ENCODE data around the gene TRIM73.
"Not testable (repeated sequence)": the region's sequence is repeated elsewhere in the genome, so short reads cannot be mapped to it uniquely, and the experiment has no call there.

Gene TRIM73

DNA sequence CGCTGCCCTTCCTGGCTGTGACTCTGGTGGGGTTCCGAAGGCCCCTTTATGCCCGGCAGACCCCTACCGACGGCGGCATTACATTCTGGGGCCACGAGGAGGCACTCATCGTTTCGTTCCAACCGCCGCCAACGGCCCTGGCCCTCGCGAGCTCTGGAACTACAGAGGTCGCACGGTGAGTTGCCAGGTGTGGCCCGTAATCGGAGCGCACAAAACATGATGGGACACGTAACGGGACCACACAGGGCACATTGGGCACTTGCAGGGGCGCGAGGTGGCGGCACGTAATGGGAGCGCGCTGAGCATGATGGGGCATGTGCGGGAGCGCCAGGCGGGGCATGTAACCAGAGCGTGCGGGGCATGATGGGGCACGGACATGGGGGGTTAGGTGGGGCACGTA lies at the start of gene TRIM73:
TRIM73 (plus strand) TSS at position 301 of the 400 bp plus-strand sequence. CDS start 3,305 bp downstream, outside the sequence.
- not testable (repeated sequence) for DNase-seq (ENCODE audit: low read depth)

DNA sequence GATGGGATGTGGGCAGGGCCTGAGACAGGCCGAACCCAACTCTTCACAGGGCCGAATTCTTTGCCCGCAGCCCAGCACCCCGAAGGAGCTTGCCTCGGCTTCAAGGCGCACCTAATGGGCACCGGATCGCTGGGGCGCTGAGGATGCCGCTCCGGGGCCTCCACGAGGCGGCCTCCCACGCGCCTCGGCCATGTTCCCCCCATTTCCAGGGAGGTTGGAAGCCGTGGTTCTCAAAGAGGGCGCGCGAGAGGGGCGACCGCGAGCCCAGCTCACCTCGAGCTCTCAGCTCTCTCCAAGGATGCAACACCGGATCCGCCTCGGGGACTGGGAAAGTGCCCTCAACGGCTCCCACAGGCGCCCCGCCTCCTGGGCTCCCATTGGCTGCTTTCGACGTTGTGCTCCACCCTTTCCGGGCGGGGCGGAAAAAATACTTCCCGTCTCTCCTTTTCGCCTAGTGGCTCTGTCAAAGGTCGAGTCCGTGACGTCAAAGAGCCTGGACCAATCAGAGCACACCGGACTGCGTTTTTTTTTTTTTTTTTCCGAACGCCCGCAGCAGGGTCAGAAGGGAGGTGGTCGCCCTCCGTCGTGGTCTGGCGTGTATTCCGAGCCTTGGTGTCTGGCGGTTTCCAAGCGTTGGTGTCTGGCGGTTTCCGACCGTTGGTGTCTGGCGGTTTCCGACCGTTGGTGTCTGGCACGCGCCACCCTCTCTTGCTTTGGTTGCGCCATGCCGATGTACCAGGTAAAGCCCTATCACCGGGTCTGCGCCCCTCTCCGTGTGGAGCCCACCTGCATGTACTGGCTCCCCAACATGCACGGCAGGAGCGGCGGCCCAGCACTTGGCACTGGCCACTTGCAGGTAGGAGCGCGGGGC lies 36.5 kb upstream of the TRIM73 start:
- not testable (repeated sequence) for DNase-seq (ENCODE audit: low read depth)

DNA sequence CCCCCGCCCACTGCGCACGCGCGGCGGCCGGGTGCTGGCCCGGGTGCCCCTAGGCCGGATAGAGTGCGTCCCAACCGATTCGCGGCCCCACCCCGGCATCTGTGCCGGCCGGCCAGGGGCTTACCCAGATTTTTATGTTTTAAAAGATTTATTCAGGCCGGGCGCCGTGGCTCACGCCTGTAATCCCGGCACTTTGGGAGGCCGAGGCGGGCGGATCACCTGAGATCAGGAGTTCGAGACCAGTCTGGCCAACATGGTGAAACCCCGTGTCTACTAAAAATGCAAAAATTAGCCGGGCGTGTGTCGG lies 35.9 kb upstream of the TRIM73 start:
- DNase-seq (ENCODE audit: low read depth), result not testable (repeated sequence)

DNA sequence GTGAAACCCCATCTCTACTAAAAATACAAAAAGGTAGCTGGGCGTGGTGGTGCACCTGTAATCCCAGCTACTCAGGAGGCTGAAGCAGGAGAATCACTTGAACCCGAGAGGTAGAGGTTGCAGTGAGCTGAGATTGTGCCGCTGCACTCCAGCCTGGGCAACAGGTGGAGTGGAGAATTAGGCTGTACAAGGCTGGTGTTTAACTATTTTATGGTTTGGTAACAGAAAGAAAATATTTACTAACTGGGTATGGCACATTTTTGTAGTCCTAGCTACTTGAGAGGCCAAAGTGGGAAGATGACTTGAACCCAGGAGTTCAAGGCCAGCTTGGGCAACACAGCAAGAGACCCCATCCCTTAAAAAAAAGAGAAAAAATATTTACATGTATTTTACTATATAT lies 31.4 kb upstream of the TRIM73 start:
- not testable (repeated sequence) for DNase-seq (ENCODE audit: low read depth)

DNA sequence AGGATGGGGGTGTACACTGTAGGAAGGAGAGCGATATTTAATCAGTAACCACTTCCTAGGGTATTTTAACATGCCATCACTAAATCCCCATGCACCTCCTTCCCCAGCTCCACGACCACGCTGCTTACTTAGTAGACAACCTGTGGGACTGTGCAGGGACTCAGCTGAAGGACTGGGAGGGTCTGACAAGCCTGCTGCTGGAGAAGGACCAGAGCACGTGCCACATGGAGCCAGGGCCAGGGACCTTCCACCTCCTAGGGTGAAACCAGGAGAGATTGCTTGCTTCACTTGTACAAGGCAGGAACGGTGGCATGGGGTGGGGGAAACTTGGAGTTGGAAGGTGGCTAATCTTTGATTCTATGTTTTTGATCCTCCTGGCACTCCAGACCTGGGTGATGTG lies 28.8 kb upstream of the TRIM73 start:
- not testable (repeated sequence) for DNase-seq (ENCODE audit: low read depth)

DNA sequence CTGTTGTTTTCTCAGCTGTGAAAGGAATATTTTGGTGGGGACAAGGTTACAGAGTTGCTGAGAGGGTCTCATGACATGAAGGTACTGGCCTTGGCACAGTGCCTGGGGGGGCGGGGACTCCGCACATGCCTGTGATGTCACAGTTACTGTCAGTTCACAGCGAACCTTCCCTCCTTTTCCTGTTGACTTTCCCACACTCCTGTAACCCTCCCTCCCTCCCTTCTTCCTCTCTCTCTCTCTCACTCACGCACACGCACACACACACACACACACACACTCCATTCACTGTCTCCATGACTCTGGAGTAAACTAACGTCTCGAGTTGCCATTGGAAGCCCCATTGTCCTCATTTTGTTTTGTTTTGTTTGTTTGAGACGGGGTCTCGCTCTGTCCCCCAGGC lies 28.1 kb upstream of the TRIM73 start:
- DNase-seq (ENCODE audit: low read depth), result not testable (repeated sequence)

DNA sequence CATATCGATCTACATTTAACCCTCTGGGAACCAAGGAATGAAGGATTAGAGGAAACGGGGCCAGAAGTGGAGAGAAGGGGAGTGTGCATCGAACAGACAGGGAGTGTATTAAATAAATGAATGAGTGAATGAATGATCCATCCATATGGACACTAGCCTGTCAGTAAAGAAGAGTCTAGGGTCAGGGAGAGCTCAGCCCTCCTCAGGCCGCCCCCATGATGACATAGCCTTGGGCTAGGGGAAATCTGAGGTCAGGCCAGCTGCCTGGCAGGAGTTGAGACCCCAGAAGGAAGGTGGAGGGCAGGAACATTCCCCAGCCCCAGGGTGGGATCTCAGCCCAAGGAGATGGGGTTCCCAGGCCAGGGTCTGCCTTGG lies 21.3 kb upstream of the TRIM73 start:
- not testable (repeated sequence) for DNase-seq (ENCODE audit: low read depth)

DNA sequence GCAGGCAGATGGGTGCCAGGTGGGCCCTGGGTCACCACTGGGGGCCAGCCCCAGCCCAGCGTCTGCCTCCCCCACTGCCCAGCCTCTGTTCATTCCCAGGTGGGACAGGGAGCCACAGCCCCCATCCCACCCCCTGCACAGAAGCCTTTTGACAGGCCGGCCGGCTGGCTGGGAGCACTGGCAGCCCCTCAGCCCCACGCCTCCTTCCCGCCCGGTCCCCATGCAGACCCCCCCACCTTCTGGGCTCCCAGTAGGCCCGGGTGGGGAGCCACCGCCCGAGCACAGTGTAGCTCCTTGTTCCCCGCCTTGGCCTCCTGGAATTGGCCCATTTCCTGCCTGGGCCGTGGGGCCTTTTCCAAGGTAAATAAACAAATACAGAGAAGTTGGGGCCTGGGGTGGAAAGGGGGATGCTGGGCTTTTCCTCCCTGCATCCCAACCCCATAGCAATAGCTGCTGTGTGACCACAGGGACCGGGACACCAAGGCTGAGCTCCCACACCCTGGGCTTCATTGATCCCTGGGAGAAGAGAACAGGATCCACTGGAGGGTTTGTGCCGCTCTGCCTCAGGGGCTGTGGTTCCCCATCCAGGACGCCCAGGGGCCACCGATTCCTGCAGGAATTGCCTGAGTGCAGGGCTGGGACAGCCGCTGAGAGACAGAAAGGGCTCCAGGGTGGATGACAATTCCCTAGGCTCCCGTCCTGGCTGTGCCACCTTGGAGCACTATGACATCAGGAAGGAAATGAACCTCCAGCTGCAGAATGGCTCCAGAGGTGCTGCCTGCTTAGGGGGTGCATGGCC lies 20.7 kb upstream of the TRIM73 start:
- not testable (repeated sequence) for DNase-seq (ENCODE audit: low read depth)

DNA sequence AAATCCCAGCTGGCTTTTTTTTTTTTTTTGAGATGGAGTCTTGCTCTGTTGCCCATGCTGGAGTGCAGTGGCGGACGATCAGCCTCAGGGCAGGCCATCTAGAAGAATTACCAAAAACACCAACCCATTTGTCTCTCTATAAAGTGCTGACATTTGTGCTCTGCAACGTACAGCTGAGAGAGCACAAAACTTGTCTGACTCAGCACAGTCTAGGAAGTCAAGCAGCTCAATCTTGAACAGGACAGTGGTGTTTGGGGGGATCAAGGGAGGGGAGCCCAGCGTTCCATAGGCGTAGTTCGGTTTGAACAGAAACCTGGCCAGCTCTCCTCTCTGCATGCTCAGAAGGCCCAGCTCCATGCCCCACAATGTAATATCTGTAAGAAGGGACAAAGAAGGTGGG lies 2.2 kb upstream of the TRIM73 start:
- not testable (repeated sequence) for DNase-seq (ENCODE audit: low read depth)

DNA sequence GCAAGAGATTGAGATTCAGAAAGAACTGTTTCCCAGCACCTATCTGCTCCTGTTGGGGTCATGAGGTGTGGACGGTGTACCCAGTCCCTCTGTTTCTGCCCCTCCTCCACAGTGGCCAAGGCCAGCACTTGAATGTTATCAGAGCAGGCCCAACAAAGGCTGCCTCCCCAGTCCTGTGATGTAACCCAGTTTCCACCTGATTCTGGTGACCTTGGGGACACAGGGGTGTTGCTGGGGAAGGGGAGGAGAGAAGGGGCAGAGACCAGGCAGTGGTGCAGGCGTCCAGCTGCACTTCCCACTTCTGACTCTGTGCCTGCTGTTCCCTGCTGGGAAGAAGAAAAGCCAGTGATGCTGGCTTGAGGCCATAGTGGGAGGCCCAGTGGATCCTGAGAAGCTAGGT lies 2.4 kb downstream of the TRIM73 start:
- not testable (repeated sequence) for DNase-seq (ENCODE audit: low read depth)

DNA sequence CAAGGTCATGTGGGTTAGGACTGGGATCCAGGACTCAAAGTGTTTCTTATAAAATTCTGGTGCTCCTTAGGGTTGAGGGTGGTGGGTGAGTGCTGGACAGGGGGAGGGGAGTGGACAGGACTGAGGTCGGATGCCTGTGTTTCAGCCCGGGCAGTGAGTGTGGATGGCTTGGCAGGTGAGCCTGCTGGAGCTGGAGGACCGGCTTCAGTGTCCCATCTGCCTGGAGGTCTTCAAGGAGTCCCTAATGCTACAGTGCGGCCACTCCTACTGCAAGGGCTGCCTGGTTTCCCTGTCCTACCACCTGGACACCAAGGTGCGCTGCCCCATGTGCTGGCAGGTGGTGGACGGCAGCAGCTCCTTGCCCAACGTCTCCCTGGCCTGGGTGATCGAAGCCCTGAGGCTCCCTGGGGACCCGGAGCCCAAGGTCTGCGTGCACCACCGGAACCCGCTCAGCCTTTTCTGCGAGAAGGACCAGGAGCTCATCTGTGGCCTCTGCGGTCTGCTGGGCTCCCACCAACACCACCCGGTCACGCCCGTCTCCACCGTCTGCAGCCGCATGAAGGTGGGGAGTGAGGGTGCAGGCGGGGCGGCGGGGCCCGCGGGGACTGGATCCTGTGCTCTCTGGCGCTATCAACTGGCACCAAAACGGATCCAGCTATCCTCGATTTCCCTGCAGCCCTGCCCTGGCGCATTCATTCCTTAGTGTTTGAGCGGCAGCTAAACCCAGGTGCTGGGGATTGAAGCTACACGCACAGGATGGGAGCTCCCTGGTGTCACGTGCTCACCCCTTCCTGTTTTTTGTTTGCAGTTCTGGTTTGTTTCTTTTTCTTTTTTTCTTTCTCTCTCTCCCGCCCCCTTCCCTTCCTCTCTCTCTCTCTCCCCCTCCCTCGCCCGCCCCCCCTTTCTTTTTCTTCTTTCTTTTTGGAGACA lies 3.6 kb downstream of the TRIM73 start:
- not testable (repeated sequence) for DNase-seq (ENCODE audit: low read depth)

DNA sequence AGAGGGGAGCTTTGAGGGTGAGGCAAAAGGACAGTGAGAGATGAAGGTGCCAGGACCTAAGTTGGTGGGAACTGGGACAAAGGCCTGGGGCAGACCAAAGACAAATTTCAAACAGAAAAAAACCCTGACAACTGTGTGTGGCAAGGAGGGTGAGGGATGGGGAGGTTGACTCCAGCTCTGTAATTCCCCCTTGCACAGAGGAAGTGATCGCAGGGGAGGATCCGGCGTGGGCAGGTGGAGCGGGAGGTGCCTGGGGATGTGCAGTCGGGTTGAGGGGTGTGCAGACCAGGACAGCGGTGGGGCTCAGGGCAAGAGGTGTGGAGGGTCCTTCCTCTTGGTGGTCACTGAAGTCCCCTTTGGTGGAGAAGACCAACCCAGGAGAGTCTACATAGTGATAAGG lies 5.1 kb downstream of the TRIM73 start:
- DNase-seq (ENCODE audit: low read depth), result not testable (repeated sequence)

DNA sequence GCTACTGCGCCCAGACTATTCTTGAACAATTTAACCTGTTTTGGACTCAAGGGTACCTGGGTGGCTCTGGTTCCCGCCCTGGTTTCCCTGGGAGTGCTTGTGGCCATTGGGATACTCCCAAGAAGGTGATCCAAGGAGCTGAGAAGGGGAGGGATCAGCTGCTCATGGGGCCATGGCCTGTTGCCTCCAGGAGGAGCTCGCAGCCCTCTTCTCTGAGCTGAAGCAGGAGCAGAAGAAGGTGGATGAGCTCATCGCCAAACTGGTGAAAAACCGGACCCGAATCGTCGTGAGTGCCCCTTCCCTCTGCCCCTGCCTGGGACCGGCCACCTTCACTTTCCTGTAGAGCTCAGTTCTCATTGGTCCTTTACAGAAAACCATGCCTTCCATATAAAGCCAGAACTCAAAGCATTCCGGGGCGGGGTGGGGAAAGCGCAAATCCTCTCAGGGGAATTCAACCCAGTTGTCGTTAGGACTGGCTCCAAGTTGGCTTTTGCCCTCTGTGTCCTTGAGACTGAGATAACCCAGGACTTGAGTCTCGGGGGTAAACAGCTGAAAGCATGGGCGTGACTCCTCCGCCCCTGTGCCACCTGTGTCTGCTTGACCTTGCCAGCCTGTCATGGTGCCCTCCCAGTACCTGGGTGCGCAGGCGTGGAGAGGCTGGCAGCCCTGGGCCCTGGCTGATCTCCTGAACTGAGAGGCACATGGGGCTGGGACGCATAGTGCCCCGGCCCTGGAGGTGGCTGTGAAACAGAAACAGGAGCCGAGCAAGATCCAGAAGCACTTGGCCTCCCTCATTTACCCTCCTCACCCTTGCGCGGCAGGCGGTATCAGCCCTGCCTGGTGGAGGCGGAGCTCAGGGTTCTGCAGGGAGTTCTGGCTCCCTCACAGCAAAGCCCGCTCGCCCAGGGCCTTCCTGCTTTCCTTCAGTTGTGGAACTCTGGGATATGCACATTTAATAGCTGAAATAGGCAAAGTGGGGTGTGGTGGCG lies 8.3 kb downstream of the TRIM73 start:
- DNase-seq (ENCODE audit: low read depth), result not testable (repeated sequence)

DNA sequence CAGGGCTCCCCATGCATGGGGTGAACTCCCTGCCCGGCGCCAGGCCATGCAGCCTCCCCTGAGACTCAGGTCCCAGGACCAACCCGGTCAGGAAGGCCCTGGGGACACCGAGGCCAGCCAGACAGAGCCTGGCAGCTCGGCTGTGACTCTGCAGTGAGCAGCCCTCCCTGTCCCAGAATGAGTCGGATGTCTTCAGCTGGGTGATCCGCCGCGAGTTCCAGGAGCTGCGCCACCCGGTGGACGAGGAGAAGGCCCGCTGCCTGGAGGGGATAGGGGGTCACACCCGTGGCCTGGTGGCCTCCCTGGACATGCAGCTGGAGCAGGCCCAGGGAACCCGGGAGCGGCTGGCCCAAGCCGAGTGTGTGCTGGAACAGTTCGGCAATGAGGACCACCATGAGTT lies 9.2 kb downstream of the TRIM73 start:
- DNase-seq (ENCODE audit: low read depth), result not testable (repeated sequence)

DNA sequence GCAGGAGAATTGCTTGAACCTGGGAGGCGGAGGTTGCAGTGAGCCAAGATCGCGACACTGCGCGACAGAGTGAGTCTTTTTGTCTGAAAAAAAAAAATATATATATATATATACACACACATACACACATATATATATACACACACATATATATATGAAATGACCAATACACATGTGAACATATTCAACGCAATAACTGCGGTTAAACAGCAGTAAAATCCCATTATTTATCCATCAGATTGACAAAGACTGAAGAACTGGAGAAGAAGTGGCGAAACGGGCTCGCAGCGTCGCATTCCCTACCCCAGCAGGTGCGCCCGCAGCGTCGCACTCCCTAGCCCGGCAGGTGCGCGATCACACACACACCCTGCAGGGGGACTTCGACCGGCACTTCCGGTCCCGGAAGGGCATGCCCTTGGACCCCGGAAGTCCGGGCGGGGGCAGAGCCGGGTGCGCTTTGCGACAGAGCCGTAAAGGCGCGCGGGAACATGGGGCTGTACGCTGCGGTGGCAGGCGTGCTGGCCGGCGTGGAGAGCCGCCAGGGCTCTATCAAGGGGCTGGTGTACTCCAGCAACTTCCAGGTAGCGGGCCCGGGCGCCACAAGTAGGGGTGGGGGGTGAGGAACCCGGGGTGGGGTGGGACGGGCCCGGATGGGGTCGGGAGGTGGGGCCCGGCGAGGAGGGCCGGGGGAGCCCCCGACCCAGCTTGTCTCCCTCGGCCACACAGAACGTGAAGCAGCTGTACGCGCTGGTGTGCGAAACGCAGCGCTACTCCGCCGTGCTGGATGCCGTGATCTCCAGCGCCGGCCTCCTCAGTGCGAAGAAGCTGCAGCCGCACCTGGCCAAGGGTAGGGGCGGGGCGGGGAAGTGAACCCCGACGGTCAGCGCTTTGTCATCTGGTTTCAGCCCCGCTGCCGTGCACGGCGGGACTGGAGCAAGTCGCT lies 14.7 kb downstream of the TRIM73 start:
- not testable (repeated sequence) for DNase-seq (ENCODE audit: low read depth)

DNA sequence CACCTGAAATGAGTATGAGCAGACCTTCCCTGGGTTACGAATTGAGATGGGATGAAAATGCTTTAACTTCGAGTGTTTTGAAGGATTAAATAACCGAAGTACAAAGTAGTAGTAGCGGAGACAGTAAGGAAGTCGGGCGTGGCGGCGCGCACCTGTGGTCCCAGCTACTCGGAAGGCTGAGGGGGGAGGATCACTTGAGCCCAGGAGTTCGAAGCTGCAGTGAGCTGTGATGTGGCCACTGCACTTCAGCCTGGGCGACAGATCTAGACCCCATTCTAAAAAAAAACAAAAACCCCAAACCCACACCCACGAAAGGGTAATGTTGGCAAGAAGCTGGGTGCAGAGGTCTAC lies 15.4 kb downstream of the TRIM73 start:
- not testable (repeated sequence) for DNase-seq (ENCODE audit: low read depth)

DNA sequence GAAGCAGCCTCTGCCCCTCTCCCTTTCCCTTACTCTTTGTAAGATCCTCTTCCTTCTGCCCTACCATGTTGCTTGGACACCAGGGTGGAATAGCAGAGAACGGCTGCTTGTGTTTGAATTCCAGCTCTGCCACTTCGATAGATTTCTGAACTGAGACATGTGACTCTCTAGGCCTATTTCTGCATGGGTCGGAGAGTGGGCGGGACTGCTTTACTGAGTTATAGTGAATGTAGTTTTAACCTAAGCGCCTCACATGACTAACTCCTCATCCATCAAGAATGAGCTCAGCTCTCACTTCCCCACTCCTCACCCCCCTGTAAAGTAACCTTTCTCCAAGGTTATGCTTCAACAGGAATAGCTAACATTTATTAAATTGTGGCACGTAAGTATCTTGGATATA lies 18.8 kb downstream of the TRIM73 start:
- DNase-seq (ENCODE audit: low read depth), result not testable (repeated sequence)

DNA sequence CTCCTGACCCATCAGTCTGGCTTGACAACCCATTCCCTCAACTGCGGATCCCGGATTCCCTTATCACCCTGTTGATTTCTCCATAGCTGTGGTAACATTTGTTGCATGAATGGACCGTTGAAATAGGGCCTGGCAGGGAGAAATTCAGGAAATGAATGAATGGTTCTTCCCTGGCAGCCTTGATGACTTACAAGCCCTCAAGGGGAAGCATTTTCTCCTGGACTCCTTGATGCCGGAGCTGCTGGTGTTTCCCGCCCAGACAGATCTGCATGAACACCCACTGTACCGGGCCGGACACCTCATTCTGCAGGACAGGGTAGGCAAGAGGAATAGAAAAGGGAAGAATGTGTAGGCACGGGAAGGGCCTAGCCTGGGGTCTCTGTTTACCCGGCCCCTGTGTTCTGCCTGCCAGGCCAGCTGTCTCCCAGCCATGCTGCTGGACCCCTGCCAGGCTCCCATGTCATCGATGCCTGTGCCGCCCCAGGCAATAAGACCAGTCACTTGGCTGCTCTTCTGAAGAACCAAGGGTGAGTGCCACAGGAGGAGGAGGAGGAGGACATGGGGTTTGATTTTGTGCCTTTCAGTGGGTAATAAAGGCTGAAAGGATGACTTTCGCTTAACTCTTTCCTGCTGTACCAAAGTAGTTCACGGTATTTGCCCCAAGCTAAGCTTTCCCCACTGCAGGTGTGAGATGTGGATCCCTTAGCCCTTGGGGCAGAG lies 19.4 kb downstream of the TRIM73 start:
- DNase-seq (ENCODE audit: low read depth), result not testable (repeated sequence)

DNA sequence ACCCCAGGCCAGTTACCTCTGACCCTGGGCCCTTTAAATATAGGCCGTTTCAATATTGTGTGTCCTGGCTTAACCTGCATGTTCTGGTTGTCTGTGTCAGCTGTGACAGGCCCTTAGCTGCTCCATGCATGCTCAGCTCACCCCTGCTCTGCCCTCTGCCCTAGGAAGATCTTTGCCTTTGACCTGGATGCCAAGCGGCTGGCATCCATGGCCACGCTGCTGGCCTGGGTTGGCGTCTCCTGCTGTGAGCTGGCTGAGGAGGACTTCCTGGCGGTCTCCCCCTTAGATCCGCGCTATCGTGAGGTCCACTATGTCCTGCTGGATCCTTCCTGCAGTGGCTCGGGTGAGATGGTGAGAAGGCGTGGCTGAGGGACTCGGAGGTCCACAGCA lies 20.0 kb downstream of the TRIM73 start:
- DNase-seq (ENCODE audit: low read depth), result not testable (repeated sequence)

All from fibroblast of the conjunctiva (primary cell).